ENCODE results near the gene MYRIP.

MYRIP gene

DNA sequence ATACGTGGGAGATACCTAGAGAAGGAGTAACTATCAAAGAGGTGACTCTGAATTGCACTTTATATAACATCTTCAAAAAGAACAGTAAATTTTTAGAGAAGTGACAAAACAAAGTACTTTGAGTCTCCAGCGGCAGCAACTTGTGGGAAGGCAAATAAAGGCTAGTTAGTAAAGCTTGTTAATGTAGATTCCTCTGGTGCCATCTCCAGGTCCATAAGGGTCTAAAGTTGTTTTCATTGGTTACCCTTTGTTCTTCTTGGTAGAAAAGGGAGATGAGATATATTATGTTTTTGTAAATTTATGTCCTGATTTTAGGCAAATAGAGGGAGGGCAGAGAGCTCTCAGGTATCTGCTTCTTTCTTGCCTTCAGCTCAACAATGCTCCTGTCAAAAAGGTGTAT is 161.6 kb downstream of the MYRIP start:
- no peak for DNase-seq (ENCODE audit: low spot score)

DNA sequence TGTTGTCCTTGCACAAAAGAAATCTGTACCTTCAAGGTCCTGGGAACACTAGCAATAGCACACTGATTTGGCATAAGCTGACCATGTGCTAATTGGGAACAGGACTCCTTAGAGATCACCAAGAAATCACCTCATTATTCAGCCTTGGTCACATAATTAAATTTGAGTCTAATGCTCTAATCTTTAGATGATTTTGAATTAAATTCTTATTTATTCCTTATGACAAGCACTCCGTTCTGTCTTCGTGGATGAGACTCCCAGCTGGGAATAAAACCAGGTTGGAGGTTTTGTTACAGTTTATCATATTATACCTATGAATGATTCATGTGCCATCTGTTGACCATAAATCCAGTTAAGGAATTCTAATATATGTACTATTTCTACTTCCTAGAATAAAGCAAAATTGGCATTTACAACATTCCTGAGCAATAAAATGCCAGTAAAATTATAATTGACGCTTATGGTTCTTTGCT is 162.2 kb downstream of the MYRIP start:
- DNase-seq (ENCODE audit: low spot score) = no peak

DNA sequence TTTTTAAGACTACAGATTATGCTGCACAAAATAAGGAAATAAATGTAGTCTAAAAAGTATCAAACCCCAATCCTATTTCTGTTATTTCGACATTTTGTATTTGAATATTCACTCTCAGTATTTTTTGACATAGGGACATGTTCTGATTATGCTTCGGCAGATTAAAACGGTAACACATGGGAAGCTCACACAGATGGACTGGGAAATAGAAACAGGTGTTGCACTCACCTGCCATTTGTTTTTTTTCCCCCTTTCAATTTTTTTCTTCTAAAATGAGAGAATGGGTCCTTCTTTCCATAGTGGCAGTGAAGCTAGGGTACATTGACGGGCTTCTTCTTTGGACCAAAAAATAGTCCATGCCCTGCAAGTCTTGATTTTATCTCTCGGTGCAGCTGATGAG is 163.1 kb downstream of the MYRIP start:
- no peak for DNase-seq (ENCODE audit: low spot score)

DNA sequence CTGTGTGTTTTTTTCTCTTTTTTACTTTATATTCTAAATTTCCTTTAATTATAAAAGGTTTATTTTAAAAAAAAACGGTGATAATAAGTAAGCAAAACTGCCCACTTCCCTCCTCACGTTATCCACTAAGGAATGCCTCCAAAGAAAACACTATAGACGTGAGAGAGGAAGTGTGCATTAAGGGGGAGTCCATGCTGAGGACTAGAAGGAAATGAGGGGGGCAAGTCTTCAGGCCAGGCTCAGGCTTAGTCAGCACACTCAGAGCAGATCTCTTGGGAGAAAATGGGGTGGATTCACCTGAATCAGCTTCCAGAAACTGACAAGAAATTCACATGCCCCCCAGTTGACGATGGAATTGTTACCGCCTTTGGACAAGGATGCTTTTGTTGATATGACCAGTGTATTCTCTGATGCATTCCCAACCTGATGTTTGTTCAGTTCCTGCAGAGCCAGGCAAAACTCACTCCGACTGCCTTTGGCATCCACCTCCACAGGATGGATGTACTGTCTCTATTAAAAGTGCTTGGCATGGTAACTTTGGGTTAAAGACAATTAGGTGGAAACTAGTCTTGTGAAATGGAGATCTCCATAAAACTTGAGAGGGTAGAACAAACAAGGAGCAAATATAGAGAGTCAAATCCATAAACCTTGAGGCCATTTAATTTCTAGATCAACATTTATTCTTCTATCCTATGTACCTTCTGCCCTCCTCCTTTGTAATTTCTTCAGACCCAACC is 167.8 kb downstream of the MYRIP start:
- DNase-seq (ENCODE audit: low spot score) = no peak

DNA sequence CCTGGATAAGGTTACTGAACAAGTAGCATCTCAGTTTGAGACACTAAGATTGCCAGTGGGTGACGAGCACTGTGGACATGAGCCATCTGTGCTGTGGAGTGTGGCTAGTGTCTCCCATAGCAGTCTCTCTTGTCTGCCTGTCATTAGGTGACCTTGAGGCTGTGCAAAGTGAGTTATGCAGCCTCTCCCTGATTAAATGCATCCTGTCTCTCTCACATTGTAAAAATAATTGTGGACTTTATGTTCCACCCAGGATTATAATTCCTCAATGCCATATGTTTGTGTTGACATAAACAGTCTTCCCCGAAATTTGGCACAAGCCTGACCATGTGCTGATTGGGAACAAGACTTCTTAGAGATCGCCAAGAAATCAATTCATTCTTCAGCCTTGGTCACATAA is 168.9 kb downstream of the MYRIP start:
- no peak for DNase-seq (ENCODE audit: low spot score)

DNA sequence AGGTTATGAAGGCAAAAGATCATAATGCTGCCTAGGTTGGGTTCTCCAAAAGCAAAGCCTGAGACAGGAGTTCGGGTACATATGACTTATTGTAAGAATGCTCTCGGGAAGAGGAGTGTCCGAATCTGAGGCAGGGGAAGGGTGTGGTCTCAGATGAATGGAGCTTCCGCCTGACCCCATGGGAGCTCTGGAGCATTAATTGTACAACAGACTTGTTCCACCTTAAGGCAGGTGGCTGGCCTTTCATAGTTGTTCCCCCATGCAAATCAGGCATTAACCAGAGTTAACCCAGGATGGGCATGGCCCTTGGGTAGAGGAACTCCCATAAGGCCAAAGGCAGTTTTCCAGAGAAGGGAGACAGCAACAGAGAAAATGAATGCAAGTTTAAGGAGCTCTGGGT is 170.6 kb downstream of the MYRIP start:
- no peak for DNase-seq (ENCODE audit: low spot score)

DNA sequence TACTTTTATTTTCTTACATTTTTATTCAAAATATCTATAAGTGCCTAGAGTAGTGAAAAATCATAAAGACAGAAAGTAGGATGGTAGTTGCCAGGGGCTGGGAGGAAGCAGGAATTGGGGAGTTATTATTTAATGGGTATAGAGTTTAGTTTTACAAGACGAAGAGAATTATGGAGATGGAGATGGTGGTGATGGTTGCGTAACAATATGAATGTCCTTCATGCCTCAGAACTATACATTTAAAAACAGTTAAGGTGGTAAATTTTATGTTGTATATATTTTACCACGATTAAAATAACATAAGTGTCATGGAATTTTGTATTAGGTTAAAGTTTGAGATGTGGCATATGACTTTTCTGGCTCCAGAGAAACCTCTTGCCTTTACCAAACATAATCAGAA is 171.4 kb downstream of the MYRIP start:
- DNase-seq (ENCODE audit: low spot score) = no peak

DNA sequence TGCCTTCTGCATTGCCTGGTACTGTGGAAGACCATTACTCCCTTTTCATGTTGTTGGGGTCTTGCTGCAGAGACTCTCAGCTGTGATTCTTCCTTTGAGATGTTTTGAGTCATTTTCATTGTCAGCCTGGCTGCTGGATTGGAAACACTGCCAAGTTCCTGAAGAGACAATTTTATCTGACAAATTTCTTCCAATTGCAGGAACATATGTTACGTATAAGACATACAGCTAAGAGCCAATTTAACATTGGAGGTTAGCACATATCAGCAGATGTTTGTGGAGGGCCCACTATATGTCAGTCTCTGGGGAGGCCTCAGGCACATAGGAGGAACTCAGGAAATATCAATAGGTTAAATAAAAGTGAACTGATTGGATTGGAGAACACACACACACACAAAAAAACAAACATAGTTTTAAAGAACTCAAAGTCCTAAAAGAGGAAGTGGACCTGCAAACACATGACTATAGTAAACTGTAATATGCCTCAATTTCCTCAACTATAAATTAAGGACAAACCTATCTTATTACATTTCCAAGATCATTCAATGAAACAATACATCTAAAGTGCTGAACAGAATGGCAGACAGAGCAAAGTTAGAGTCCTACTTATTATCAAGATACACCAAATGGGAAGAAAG is 172.3 kb downstream of the MYRIP start:
- no peak for DNase-seq (ENCODE audit: low spot score)

DNA sequence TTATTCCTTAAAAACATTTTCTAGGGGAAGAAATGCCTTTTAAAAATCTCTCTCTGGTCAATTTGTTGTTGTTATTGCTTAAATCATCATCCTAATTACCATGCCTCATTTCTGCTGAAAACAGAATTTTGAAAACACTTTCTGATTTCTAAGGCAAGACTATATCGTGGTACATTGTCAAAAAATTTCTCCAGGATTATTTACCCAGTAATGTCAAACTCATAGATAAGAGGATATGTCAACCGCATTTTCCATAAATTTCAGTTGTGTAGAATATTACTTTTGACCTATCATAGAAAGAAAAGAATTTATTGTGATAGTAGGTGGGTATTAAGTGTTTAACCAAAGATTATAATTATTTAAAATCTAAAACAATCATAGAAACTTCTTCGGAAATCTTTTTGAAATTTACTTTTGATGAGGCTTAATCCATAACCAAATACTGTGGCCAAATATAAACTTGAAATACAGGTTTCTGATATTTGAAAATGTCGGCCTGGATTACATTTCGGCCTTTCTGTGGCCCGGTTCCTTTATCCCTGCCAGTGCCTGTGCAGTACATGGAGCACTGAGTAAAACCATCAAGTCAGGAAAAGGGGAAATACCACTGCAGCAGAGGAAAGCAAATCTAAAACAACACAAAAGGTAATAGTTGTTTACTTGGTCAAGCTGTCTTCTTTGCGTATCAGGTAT is 173.4 kb downstream of the MYRIP start:
- DNase-seq (ENCODE audit: low spot score) = no peak

DNA sequence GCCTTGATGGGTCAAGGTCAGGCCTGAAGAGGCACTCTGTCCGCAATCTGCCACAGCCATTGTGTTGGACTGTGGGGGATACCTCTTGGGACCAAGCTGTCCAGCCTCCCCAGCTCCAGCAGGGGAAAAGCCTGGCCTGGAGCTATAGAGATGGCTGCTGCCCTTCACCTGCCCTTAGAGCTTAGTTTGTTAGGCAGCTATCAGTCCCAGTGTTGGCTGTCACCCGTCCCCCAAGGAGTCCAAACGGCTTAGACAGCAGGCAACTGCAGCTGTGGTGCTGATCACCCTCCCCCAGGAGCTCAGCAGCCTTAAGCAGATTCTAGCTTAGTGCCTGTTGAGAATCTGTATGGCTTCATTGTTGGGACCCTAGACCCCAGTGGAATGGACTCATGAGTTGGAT is 180.3 kb downstream of the MYRIP start:
- no peak for DNase-seq (ENCODE audit: low spot score)

DNA sequence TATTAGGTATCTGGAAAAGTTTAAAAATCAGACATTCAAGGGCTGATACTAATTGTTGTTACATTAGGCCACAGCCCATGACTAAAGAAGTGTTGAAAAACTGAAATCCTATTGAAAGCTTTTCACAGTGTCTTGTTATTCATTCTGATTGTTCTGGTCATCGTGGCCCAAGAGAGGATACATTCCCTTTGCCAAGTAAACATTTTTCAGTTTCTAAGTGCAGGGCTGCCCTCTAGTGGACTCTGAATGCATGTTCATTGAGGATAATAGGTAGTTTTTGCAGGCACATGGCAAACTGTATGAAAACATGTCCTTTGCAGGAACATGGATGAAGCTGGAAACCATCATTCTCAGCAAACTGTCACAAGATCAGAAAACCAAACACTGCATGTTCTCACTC is 181.1 kb downstream of the MYRIP start:
- DNase-seq (ENCODE audit: low spot score) = peak; percentile 71

DNA sequence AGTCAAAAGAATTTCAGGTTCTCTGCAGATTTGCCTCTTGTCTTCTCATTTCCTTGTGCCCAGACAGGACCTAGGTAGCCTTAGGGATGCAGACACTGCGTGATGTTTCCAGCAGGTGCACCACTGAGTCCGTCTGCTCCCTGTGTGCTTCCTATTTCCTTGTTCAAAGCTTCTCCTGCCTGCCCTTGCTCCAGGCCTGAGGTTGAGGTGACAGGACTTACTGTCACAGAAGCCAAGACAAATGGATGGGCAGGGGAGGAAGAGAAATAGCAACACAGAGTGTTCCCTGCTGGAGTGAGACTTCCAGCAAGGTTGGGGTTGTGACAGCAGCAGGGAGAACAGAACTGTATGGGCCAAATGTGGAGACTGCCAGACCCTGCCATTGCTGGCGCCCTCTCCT is 199.4 kb downstream of the MYRIP start:
- DNase-seq (ENCODE audit: low spot score) = no peak

DNA sequence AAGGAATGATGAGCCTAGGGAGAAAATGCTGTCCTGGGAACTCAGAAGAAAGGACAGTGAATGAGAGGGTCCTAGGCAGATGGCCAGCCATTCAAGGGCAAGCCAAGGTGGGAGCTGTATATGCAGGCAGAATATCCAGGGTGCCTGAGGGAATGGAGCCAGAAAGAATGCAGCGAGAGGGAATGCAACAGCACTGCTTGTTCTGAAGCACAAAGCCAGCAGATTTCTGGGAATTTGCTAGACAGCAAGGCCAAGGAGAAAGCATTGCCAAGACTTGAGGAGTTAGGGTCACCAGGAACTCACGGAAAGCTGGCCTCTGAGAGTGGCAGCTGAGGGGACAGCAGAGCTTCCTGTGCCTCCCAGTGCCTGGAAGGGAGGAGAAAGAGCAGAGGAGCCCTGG is 200.6 kb downstream of the MYRIP start:
- DNase-seq (ENCODE audit: low spot score) = no peak

DNA sequence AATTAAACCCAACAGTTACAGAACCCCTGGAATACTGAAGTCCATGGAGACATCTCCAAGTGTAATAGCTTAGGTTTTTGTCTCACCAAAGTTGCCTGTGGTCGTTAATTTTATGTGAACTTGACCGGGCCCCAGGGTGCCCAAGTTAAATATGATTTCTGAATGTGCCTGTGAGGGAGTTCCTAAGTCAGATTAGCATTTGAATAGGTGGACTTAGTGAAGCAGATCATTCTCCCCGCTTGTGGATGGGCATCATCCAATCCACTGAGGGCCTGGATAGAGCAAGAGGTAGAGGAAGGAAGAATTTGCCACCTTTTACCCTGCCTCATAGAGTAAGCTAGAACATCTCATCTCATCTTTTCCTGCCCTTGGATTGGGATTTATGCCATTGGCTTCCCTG is 203.0 kb downstream of the MYRIP start:
- DNase-seq (ENCODE audit: low spot score) = no peak

DNA sequence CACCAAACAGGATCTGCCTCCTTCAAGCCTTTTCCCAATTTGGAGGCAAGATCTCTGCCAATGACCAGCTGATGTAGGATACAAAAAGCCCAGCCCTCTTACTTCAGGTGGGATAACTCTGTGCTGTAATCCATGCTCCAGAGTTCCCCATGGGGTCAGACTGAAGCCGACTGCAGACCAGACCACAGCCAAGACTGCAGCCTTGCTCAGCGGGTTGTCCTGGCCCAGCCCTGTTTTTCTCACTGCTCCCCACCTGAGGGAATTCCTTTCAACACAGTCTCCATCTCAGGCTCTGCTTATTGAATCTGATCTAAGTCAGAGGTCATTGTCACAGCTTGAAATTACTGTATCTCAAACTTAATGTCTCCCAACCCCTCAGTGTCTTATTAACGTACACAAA is 207.0 kb downstream of the MYRIP start:
- no peak for DNase-seq (ENCODE audit: low spot score)

DNA sequence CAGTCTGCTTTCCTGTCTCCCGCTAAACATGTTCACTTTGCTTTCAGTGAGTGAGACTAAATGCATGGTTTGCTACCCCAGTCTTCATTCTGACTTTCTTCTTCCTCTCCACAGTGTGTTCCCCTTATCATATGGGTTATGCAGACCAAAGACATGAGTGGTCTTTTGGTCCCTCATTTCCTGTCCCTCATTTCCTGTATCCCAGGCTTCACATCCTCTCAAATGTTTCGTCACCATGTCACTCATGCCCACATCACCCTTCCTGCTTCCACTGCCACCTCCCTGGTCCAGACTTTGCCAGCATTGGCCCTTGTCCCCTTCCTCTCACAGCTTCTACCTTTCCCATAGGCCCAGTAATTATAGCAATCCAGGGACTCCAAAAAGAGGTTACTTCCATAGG is 209.0 kb downstream of the MYRIP start:
- no peak for DNase-seq (ENCODE audit: low spot score)

DNA sequence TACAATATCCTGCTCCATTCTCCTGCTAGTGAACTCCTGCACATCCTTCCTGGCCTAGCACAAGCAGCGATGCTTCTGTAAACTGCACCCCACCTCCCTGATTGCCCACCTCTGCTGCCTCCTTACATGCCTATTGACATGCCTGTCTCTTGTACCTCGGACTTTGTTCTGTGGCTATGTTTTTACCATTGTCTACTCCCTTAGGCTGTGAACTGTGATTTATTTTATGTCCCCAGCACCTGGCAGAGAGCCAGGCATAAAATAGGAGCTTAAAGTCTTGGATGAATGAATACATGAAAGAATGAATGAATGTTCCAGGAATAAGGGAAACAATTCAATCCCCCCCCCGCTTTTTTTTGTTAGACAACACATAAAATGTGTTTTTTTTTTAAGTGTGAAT is 210.0 kb downstream of the MYRIP start:
- DNase-seq (ENCODE audit: low spot score) = no peak

DNA sequence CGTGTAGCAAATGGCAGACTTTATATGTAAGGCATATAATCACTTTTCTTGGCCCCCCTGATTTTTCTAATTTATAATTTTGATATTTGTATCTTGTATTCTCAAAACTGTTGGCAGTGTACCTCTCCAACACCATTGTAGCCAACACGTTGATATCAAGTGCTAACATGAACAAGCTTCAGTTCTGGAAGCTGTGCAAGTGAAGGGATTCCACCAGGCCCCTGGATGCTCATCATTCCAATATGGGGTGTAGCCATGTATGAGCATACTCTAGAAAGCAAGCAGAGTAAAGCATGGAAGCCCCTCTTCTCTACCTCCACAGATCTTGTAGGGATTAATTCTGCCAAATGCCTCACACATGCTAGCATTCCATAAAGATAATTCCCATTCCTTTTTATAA is 211.3 kb downstream of the MYRIP start:
- no peak for DNase-seq (ENCODE audit: low spot score)

DNA sequence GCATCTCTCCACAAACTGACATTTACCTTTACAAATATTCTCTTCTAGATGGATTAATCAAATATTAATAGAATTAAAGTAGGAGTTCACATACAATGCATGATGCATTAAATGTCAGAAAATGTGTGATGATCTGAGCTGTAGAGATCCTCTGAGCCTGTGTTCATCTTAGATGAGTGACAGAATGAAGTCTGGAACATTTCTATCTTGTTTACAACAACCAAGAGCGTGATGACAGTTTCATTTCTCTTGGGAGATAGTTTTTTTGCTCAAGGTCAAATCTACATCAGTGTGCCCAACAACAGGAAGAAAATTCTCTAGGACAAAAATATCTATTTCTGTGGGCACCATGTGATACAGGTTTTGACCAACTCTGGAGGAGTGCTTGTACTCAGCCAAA is 211.9 kb downstream of the MYRIP start:
- DNase-seq (ENCODE audit: low spot score) = no peak

DNA sequence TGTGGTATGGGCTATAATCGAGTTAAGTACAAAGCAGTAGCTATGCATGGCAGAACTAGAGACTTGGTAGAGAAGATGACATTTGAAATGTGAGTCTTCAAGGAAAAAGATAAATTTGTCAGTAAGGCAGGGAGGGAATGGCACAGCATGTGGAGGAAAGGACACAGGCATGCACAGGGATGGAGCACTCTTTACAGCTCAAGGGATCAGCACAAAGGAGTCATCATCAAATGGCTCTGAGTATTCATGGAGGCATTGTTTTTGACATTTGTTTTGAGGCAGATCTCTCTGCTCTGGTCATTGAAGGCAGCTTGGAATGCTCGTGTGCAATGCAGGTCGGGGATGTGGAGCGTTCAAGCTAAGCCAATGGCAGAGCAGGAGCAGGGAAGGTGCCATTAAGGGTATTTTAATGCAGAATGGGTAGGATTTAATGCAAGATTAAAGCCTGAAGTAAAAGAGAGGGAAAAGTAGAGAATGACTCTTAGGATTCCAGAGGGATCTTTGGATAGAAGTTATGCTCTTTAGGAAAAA is 213.0 kb downstream of the MYRIP start:
- DNase-seq (ENCODE audit: low spot score) = no peak

DNA sequence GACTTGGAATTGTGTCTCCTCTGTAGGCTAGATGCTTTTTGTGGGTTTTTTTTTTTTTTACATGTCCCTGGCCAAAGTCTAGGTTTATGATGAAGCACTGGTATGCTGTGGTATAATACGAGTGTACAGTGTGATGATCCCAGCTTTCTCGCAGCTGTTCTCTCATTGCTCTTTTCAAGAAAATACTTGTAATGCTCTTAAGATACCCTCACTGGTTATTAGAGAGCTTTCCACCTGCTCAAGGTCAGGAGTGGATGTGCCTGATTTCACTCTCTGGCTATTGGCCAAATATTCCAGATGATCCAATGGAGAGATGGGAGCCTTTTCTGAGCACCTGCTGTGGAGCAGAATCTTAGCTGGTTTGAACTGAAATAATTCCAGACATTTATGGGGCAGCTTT is 215.1 kb downstream of the MYRIP start:
- no peak for DNase-seq (ENCODE audit: low spot score)

DNA sequence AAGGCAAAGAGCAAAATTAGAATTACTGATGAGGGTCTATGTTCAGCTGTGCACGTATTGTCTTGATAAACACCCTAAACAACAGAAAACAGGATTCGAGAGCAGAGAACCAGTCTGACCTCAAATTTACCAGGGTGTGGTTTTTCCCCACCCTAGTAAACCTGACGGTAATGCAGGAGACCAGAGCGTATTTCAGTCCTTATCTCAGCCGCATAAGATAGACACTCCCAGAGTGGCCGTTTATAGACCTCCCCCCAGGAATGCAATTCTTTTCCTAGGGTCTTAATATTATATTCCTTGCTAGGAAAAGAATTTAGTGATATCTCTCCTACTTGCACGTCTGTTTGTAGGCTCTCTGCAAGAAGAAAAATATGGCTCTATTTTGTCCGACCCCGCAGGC is 216.5 kb downstream of the MYRIP start:
- DNase-seq (ENCODE audit: low spot score) = peak; percentile 3

DNA sequence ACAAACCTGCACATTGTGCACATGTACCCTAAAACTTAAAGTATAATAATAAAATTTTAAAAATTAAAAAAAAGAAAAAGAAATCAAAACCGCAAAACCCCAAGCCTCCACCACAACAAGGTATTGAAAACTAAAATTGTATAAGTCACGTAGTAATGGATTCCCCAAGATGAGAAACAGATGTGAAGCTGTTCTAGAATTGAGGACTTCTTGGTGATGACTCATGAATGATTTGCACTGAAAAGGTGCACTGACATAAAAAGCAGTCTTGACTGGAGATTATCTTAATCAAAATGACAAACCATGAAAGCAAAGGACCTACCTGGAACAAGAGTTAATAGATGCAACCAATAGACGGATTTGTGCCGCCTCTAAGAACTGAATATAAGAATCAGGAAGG is 225.8 kb downstream of the MYRIP start:
- DNase-seq (ENCODE audit: low spot score) = no peak

Data from NAMALWA (cell line).